H1 (cell line): ENCODE measurements around the gene WDFY1. TPM values are rescaled to one million over a fixed set of nuclear protein-coding genes. Genes with fewer than 3 reads are reported as not detected.

Source experiments
- CTCF ChIA-PET: fragments of 300-600 bp; sonication (Branson Sonifier 250); formaldehyde crosslinking; loops from one replicate; lab custom pipeline; 2021; ENCODE audit not compliant: partially characterized antibody; lab: Charles Lee
- POLR2A ChIA-PET: fragments of 300-600 bp; sonication (Branson Sonifier 250); formaldehyde crosslinking; loops from one replicate; lab custom pipeline; 2021; ENCODE audit warnings: inconsistent platforms; ENCODE audit not compliant: partially characterized antibody; lab: Charles Lee
- DNase-seq, 2 experiments: peaks; one replicate each; pipeline versions ENCODE4 v3.0.0 to v3.0.0-alpha.2; 2010 to 2022; ENCODE audit warnings: low spot score in 2 of 2, low read depth in 1 of 2, mixed read lengths in 1 of 2
- FAIRE-seq: peaks from 2 replicates; lab custom pipeline; 2011; peaks lifted over from hg19 to GRCh38; lab: Jason Lieb, UNC
- H2AFZ ChIP-seq: 2 replicates; pipeline ENCODE4 v1.8.1; 2012; ENCODE audit warnings: low read length, inconsistent platforms
- H2AK5ac ChIP-seq: 2 replicates; pipeline ENCODE4 v1.6.1; 2013; ENCODE audit warnings: low read depth, low read length
- H2BK120ac ChIP-seq: replicated peaks from 2 replicates; pipeline ENCODE3; 2013; ENCODE audit warnings: low read depth, low read length, inconsistent platforms
- H2BK12ac ChIP-seq: 2 replicates; pipeline ENCODE4 v1.6.1; 2013; ENCODE audit warnings: low read depth, low read length
- H2BK15ac ChIP-seq: 2 replicates; pipeline ENCODE4 v1.6.1; 2013; ENCODE audit warnings: low read length
- H2BK20ac ChIP-seq: 2 replicates; pipeline ENCODE4 v1.6.1; 2013; ENCODE audit warnings: low read length
- H2BK5ac ChIP-seq: 2 replicates; pipeline ENCODE4 v1.6.1; 2013; ENCODE audit warnings: low read depth, low read length
- H3K14ac ChIP-seq: 2 replicates; pipeline ENCODE4 v1.6.1; 2013; ENCODE audit warnings: inconsistent platforms; ENCODE audit not compliant: insufficient read length
- H3K18ac ChIP-seq: 2 replicates; pipeline ENCODE4 v1.6.1; 2013; ENCODE audit warnings: low read length; ENCODE audit errors: extremely low read depth
- H3K23ac ChIP-seq: 2 replicates; pipeline ENCODE4 v1.6.1; 2013; ENCODE audit warnings: inconsistent platforms; ENCODE audit not compliant: insufficient read length
- H3K23me2 ChIP-seq: 2 replicates; pipeline ENCODE4 v1.6.1; 2013; ENCODE audit warnings: low read depth, low read length
- H3K27ac ChIP-seq: 2 replicates; pipeline ENCODE4 v1.6.1; 2011; ENCODE audit warnings: low read depth, low read length, inconsistent platforms
- H3K27me3 ChIP-seq, 4 experiments: replicated peaks in 1 of 4; 1 replicate in 1 of 4; 2 replicates in 3 of 4; pipeline versions ENCODE4 v1.6.1 to v1.8.1; 2011 to 2013; ENCODE audit warnings: low read length in 3 of 4, mild to moderate bottlenecking in 3 of 4, inconsistent platforms in 2 of 4, mixed read lengths in 2 of 4, moderate library complexity in 1 of 4; ENCODE audit not compliant: control insufficient read depth in 3 of 4, insufficient read depth in 3 of 4; ENCODE audit errors: extremely low read depth in 1 of 4
- H3K36me3 ChIP-seq, 4 experiments: 2 replicates each; pipeline versions ENCODE4 v1.6.1 to v1.8.1; 2011 to 2013; ENCODE audit warnings: mild to moderate bottlenecking in 4 of 4, low read length in 3 of 4, moderate library complexity in 2 of 4, control low read depth in 1 of 4, inconsistent platforms in 1 of 4; ENCODE audit not compliant: insufficient read depth in 4 of 4, control insufficient read depth in 2 of 4
- H3K4ac ChIP-seq: replicated peaks from 2 replicates; pipeline ENCODE3; 2013; ENCODE audit warnings: low read length, low read depth, mixed read lengths, inconsistent platforms; ENCODE audit not compliant: insufficient read length
- H3K4me1 ChIP-seq, 4 experiments: replicated peaks in 1 of 4; 1 replicate in 1 of 4; 2 replicates in 3 of 4; pipeline versions ENCODE4 v1.6.1 to v1.8.1; 2011 to 2013; ENCODE audit warnings: low read length in 3 of 4, inconsistent platforms in 2 of 4, mixed read lengths in 1 of 4; ENCODE audit not compliant: insufficient read depth in 4 of 4, control insufficient read depth in 3 of 4
- H3K4me2 ChIP-seq, 2 experiments: 2 replicates each; pipeline versions ENCODE4 v1.6.1 to v1.8.1; 2011 to 2013; ENCODE audit warnings: low read depth in 2 of 2, low read length in 2 of 2, control low read depth in 1 of 2, inconsistent platforms in 1 of 2, mild to moderate bottlenecking in 1 of 2; ENCODE audit not compliant: insufficient read depth in 1 of 2
- H3K4me3 ChIP-seq, 4 experiments: fragments of 200-600, 300-600 bp in 1 of 4; sonication (generic), shearing (Covaris generic), sonication (Bioruptor Twin) in 1 of 4; 2 replicates each; pipeline versions ENCODE4 v1.5.1 to v1.8.1; 2011 to 2016; ENCODE audit warnings: low read length in 4 of 4, low read depth in 3 of 4, control low read depth in 2 of 4, inconsistent platforms in 2 of 4, mild to moderate bottlenecking in 2 of 4, mixed read lengths in 1 of 4, moderate library complexity in 1 of 4; ENCODE audit not compliant: insufficient read depth in 2 of 4; ENCODE audit errors: extremely low read depth in 1 of 4
- H3K56ac ChIP-seq: replicated peaks from 2 replicates; pipeline ENCODE3; 2013; ENCODE audit warnings: low read depth, mild to moderate bottlenecking, mixed read lengths, low read length, inconsistent platforms; ENCODE audit not compliant: insufficient read length
- H3K79me1 ChIP-seq: 2 replicates; pipeline ENCODE4 v1.6.1; 2013; ENCODE audit warnings: low read depth, low read length, control low read depth
- H3K79me2 ChIP-seq, 2 experiments: 2 replicates each; pipeline versions ENCODE4 v1.6.1 to v1.8.1; 2012 to 2013; ENCODE audit warnings: low read length in 2 of 2, mild to moderate bottlenecking in 2 of 2, inconsistent platforms in 1 of 2; ENCODE audit not compliant: insufficient read depth in 2 of 2, control insufficient read depth in 1 of 2
- H3K9ac ChIP-seq, 4 experiments: replicated peaks in 1 of 4; 1 replicate in 1 of 4; 2 replicates in 3 of 4; pipeline versions ENCODE4 v1.6.1 to v1.8.1; 2011 to 2013; ENCODE audit warnings: low read depth in 3 of 4, low read length in 3 of 4, control low read depth in 2 of 4, mild to moderate bottlenecking in 2 of 4, moderate library complexity in 2 of 4, inconsistent platforms in 1 of 4; ENCODE audit errors: extremely low read depth in 1 of 4
- H3K9me3 ChIP-seq, 2 experiments: 2 replicates each; pipeline versions ENCODE4 v1.6.1 to v1.8.1; 2012 to 2013; ENCODE audit warnings: mild to moderate bottlenecking in 2 of 2, moderate library complexity in 2 of 2, control low read depth in 1 of 2, inconsistent platforms in 1 of 2, low read depth in 1 of 2, low read length in 1 of 2, mixed read lengths in 1 of 2; ENCODE audit not compliant: insufficient read depth in 2 of 2
- H4K20me1 ChIP-seq, 2 experiments: replicated peaks in 1 of 2; 2 replicates each; pipeline versions ENCODE3 to v1.8.1; 2011 to 2013; ENCODE audit warnings: inconsistent platforms in 2 of 2, low read length in 2 of 2, mild to moderate bottlenecking in 1 of 2; ENCODE audit not compliant: insufficient read depth in 2 of 2, control insufficient read depth in 1 of 2
- H4K5ac ChIP-seq: 2 replicates; pipeline ENCODE4 v1.6.1; 2013; ENCODE audit warnings: low read length, low read depth, mixed read lengths, inconsistent platforms; ENCODE audit not compliant: insufficient read length
- H4K8ac ChIP-seq: 2 replicates; pipeline ENCODE4 v1.8.0; 2013; ENCODE audit warnings: mild to moderate bottlenecking, moderate library complexity, low read length, inconsistent platforms; ENCODE audit not compliant: insufficient read depth; ENCODE audit errors: extremely low read depth
- H4K91ac ChIP-seq: replicated peaks from 2 replicates; pipeline ENCODE3; 2013; ENCODE audit warnings: low read length, mixed read lengths, inconsistent platforms; ENCODE audit not compliant: insufficient read length
- KDM5A ChIP-seq: fragments of 200-600 bp; IDR thresholded peaks from 2 replicates; pipeline ENCODE4 v1.7.1; 2012; ENCODE audit warnings: mild to moderate bottlenecking, low read length, inconsistent platforms, mixed read lengths
- POLR2AphosphoS5 ChIP-seq: IDR thresholded peaks from 2 replicates; pipeline ENCODE4 v1.6.1; 2011; ENCODE audit warnings: low read depth, low read length
- WGBS, 2 experiments: shearing (Covaris generic) in 1 of 2; methylation state at CpG; one replicate each; pipeline versions ENCODE4 v1.1.6 to v1.1.7; 2013 to 2015; ENCODE audit warnings: low lambda C conversion rate in 2 of 2, mixed read lengths in 2 of 2, inconsistent platforms in 1 of 2, low coverage in 1 of 2, missing lambda C conversion rate in 1 of 2; ENCODE audit not compliant: insufficient replicate concordance in 2 of 2, insufficient coverage in 1 of 2, insufficient read length in 1 of 2; ENCODE audit errors: extremely low coverage in 1 of 2, missing lambda C conversion rate in 1 of 2; 5-methylcytosine and 5-hydroxymethylcytosine counted together
- polyA plus RNA-seq, 7 experiments: library from polyadenylated mRNA; depleted of rRNA in 3 of 7; stranded (reverse) in 5 of 7; unstranded in 2 of 7; fragments of >200 nt in 5 of 7; fragments of 200-250 nt in 2 of 7; gene quantifications; 1 replicate in 5 of 7; 2 replicates in 1 of 7; 4 replicates in 1 of 7; pipeline versions ENCODE4 v1.2.1 to v1.2.3, GENCODE V29; 2011 to 2013; ENCODE audit warnings: missing spikeins in 2 of 7, mixed read lengths in 2 of 7
- total RNA-seq: library from RNA; stranded (reverse); fragmentation: NEBNext Ultra II Directional; extraction: Animal tissue kit (Norgen Biotek cat#: 25700); gene quantifications from 2 replicates; pipeline ENCODE4 v1.2.1, GENCODE V29; 2021

The WDFY1 gene
- total and polyA plus RNA-seq, 2 of the 8 experiments (the other 6 are each of a cell fraction or from before 2014, with no cell fraction given) = 68.4 to 94.7 TPM

GRCh38 chr2:223873672-223874071, 71.5 kb downstream of the WDFY1 start:
- Histone ChIP-seq H2BK12ac (no peak overlapping the region), H3K23me2 (no peaks in the 10 kb centered on the region; the same call in 1 of the 2 replicates), H3K4me1 (no peaks in the 10 kb centered on the region), H3K79me2 (no peaks in the 10 kb centered on the region), H3K23ac (no peak overlapping the region), H2BK120ac (no peak overlapping the region), H2BK20ac (no peak overlapping the region), H3K4ac (no peak overlapping the region), H3K36me3 (peaks cover 8 to 30% (median 24%) of the 10 kb centered on the region in 4 experiments), H3K79me1 (no peaks in the 10 kb centered on the region), H3K4me2 (no peak overlapping the region), H3K56ac (no peak overlapping the region), H3K27ac (no peak overlapping the region), H4K5ac (no peak overlapping the region), H4K20me1 (no peaks in the 10 kb centered on the region), H3K14ac (no peak overlapping the region), H4K91ac (no peak overlapping the region), H3K18ac (no peak overlapping the region), H3K27me3 (no peaks in the 10 kb centered on the region), H3K9ac (no peak overlapping the region), H3K9me3 (no peaks in the 10 kb centered on the region; a peak in 1 of 4 replicates), H4K8ac (no peak overlapping the region), H2AK5ac (no peak overlapping the region), H3K4me3 (no peak overlapping the region), H2BK5ac (no peak overlapping the region), H2BK15ac (no peak overlapping the region), H2AFZ (no peak overlapping the region)
- ChIA-PET CTCF (interaction anchor here (0.6 to 1.5 kb wide), 3 partner anchors 13 to 22 kb away, joined by 3 to 7 read pairs (median 3); no protein-coding TSS in a partner anchor), POLR2A (interaction anchor here (0.6 kb wide), 1 partner anchor 57 kb away, joined by 3 read pairs; no protein-coding TSS in a partner anchor)
- no peak for TF ChIP-seq KDM5A
- 0 out of 2 replicates have a peak, but pooled peaks have one; percentile 35 for TF ChIP-seq POLR2AphosphoS5
- 100% methylated on average over 3 of the region's 3 CpGs; no CpG with 5 or more reads in 1 of the 2 experiments for WGBS, 2 experiments
- no peak for FAIRE-seq
- DNase-seq = no peak
